IPS-18c (cell line): ENCODE measurements around the gene CDC42SE2.
"Not testable (repeated sequence)": the region's sequence is repeated elsewhere in the genome, so short reads cannot be mapped to it uniquely, and the experiment has no call there.

Experiments
- H3K4me3 ChIP-seq: 2 replicates; pipeline ENCODE4 v1.7.0; 2013; ENCODE audit warnings: low read depth, mild to moderate bottlenecking, low read length, moderate library complexity; ENCODE audit not compliant: insufficient read depth
- H3K9me3 ChIP-seq: one replicate; pipeline ENCODE4 v1.6.1; 2013; ENCODE audit warnings: mild to moderate bottlenecking, low read length, moderate library complexity; ENCODE audit not compliant: control insufficient read depth, insufficient read depth

CDC42SE2 gene

GRCh38 chr5:131268758-131269370 is 5.0 kb downstream of the CDC42SE2 start:
- Histone ChIP-seq H3K9me3 (no peaks in the 10 kb centered on the region), H3K4me3 (no peak overlapping the region)

- H3K4me3 ChIP-seq = no peak overlapping the region
- H3K9me3 ChIP-seq = no peaks in the 10 kb centered on the region
These were observed 7.0 kb downstream of the CDC42SE2 start for GRCh38 chr5:131270809-131271208.

GRCh38 chr5:131271888-131272287 is 8.0 kb downstream of the CDC42SE2 start:
- H3K4me3 ChIP-seq = not testable (repeated sequence)

GRCh38 chr5:131272307-131272706 is 8.5 kb downstream of the CDC42SE2 start:
- H3K9me3 ChIP-seq = no peaks in the 10 kb centered on the region
- H3K4me3 ChIP-seq = no peak overlapping the region

More at GRCh38 chr5:131271888-131272287, 8.0 kb downstream of the CDC42SE2 start:
- H3K9me3 ChIP-seq = not testable (repeated sequence)

DNA sequence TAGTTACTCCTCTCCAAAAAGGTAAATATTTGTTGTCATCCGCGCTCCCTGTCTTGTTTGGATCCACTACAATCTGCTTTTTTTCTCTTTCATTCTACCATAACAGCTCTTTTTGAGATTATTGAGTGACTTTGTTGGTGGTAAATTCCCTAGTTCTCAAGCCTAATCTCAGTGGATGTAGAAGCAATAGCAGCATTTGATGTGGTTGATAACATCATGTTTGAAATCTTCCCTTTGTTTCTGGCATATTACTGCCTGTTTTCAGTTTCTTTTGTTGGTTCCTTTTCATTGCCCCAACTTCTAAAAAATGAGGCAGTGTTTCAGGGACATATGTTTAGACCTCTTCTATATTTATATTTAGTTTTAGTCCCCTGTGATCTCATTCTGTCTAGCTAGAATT is 8.9 kb downstream of the CDC42SE2 start:
- H3K4me3 ChIP-seq = no peak overlapping the region
- no peaks in the 10 kb centered on the region for H3K9me3 ChIP-seq

- H3K4me3 ChIP-seq = no peak overlapping the region
These were observed 10.6 kb downstream of the CDC42SE2 start for GRCh38 chr5:131274326-131275063.

DNA sequence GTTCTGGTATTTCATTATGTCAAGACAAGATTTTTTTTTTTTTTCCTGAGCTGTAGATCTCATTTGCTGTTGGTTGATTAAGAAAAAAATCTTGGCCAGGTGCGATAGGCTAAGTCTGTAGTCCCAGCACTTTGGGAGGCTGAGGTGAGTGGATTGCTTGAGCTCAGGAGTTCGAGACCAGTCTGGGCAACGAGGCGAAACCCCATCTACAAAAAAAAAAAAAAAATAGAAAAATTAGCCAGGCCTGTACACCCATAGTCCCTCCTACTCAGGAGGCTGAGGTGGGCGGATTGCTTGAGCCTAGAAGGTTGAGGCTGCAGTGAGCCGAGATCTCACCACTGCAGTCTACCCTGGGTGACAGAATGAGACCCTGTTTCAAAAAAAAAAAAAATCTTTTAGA is 12.2 kb downstream of the CDC42SE2 start:
- no peaks in the 10 kb centered on the region for H3K9me3 ChIP-seq
- no peak overlapping the region for H3K4me3 ChIP-seq

More at GRCh38 chr5:131274326-131275063, 10.6 kb downstream of the CDC42SE2 start:
- H3K9me3 ChIP-seq = no peaks in the 10 kb centered on the region

- Histone ChIP-seq H3K9me3 (no peaks in the 10 kb centered on the region), H3K4me3 (no peak overlapping the region)
These were observed 13.6 kb downstream of the CDC42SE2 start for GRCh38 chr5:131277447-131277846.

DNA sequence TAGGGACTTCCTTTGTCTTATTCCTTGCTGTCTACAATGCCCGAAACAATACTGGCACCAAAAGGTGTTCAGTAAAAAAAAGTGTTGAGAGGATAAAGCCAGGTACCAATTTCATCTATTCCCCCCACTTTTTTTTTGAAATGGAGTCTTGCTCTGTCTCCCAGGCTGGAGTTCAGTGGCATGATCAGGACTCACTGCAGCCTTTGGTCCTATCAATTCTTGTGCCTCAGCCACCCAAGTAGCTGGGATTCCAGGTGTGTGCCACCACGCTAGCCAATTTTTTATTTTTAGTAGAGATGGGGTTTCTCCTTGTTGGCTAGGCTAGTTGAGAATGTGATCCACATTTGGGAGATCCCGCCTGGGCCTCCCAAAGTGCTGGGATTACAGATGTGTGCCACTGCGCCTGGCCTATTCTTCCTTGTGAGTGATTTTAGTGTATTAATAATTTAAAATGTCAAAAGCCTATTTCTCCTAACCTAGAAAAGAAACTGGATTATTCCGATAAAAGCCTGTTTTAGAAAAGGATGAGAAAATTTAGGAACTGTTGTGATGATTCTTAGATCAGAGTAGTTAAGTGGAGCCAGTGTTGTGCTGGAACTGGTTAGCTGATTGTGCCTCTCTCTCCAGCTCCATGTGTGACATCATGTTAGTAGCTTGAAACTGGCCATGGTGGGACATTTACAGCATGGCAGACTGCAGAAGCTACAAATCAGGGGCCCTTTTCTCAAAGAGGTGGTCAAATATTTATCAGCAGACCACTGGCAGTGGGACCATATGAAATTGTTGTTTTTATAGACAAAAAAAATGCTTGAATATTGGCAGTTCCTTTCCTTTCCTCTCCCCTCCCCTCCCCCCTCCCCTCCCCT is 14.3 kb downstream of the CDC42SE2 start:
- Histone ChIP-seq H3K4me3 (no peak overlapping the region), H3K9me3 (no peaks in the 10 kb centered on the region)

- H3K4me3 ChIP-seq, H3K9me3 ChIP-seq: not testable (repeated sequence)
These were observed 14.9 kb downstream of the CDC42SE2 start for GRCh38 chr5:131278741-131279124.

GRCh38 chr5:131279204-131279603 is 15.4 kb downstream of the CDC42SE2 start:
- no peak overlapping the region for H3K4me3 ChIP-seq

GRCh38 chr5:131280417-131280816 is 16.6 kb downstream of the CDC42SE2 start:
- Histone ChIP-seq H3K9me3 (no peaks in the 10 kb centered on the region), H3K4me3 (no peak overlapping the region)

More at GRCh38 chr5:131279204-131279603, 15.4 kb downstream of the CDC42SE2 start:
- no peaks in the 10 kb centered on the region for H3K9me3 ChIP-seq

- no peak overlapping the region for H3K4me3 ChIP-seq
These were observed 17.4 kb downstream of the CDC42SE2 start for GRCh38 chr5:131281133-131281867.

DNA sequence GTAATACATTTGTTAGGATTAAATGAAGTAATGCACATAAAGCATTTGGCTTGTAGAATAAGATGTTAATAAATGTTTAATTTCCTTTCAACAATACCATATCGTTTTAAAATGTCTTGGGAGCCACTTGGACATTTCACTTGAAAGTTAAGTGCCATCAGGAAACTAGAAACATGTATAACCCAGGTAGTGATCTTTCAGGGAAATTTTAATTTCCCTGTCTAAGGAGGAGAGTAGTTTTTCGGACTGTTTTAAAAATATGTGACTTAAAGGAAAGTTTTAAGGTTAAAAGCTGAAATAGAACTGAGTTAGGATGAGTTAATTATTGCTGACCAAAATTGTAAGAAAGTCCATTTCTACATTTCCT is 18.0 kb downstream of the CDC42SE2 start:
- H3K9me3 ChIP-seq = no peaks in the 10 kb centered on the region
- no peak overlapping the region for H3K4me3 ChIP-seq

More at GRCh38 chr5:131281133-131281867, 17.4 kb downstream of the CDC42SE2 start:
- H3K9me3 ChIP-seq = no peaks in the 10 kb centered on the region

- Histone ChIP-seq H3K4me3 (no peak overlapping the region), H3K9me3 (no peaks in the 10 kb centered on the region)
These were observed 18.4 kb downstream of the CDC42SE2 start for GRCh38 chr5:131282235-131282634.

DNA sequence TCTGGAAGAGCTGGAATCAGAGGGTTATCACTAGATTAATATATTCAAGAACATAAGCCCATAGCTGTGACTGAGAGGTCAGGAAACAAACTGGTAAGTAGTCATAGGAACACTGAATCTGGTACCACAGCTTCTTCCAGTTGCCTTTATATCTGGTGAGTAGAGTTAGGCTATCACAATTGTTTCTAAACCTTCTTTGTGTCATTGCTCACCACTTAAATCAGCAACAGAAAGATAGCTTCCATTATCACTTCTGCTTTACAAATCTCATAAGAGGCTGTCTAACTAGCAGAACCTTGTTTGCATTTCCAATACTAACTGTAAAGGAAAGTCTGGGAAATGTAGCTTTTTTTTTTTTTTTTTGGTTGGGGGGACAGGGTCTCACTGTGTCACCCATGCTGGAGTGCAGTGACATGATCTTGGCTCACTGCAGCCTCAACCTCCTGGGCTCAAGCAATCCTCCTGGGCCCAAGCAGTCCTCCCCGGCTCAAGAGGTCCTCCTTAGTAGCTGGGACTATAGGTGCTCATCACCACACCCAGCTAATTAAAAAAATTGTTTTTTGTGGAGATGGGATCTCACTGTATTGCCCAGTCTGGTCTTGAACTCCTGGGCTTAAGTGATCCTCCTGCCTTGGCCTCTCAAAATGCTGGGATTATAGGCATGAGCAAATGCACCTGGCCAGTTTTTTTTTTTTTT is 22.0 kb downstream of the CDC42SE2 start:
- Histone ChIP-seq H3K4me3 (no peak overlapping the region), H3K9me3 (no peaks in the 10 kb centered on the region)

GRCh38 chr5:131286400-131286715 is 22.5 kb downstream of the CDC42SE2 start:
- no peak overlapping the region for H3K4me3 ChIP-seq
- no peaks in the 10 kb centered on the region for H3K9me3 ChIP-seq
